ENCODE measurements around the gene ZNF394. TPM values are rescaled to one million over a fixed set of nuclear protein-coding genes. Genes with fewer than 3 reads are reported as not detected.

ZNF394 gene
- total RNA-seq, 1 experiment from 2014 or later: 28.5 TPM

- no peak for DNase-seq (ENCODE audit: low spot score)
These were observed 47.5 kb downstream of the ZNF394 start for GRCh38 chr7:99452541-99452940.

GRCh38 chr7:99451936-99452335 is 48.1 kb downstream of the ZNF394 start:
- no peak for DNase-seq (ENCODE audit: low spot score)

GRCh38 chr7:99449326-99449725 is 50.8 kb downstream of the ZNF394 start:
- no peak for DNase-seq (ENCODE audit: low spot score)

GRCh38 chr7:99448855-99449254 is 51.2 kb downstream of the ZNF394 start:
- DNase-seq (ENCODE audit: low spot score): no peak

GRCh38 chr7:99447943-99448342 is 52.1 kb downstream of the ZNF394 start:
- no peak for DNase-seq (ENCODE audit: low spot score)

GRCh38 chr7:99446096-99446495 is 54.0 kb downstream of the ZNF394 start:
- DNase-seq (ENCODE audit: low spot score): no peak

Other genes starting within 250 kb of the ZNF394 start
- gene MYH16, start 227.4 kb downstream of the ZNF394 start, total RNA-seq (2014; rRNA removed; shearing (Covaris generic)): 0.05 TPM in 1 of 2 replicates, not detected in the other
- gene ARPC1A, start 174.4 kb downstream of the ZNF394 start, total RNA-seq (2014; rRNA removed; shearing (Covaris generic)): 120 and 151 TPM in 2 replicates
- 987 and 1,117 TPM in 2 replicates for gene ARPC1B, start 125.6 kb downstream of the ZNF394 start, total RNA-seq (2014; rRNA removed; shearing (Covaris generic))
- gene PDAP1, start 91.7 kb downstream of the ZNF394 start, total RNA-seq (2014; rRNA removed; shearing (Covaris generic)): 51.2 and 57.8 TPM in 2 replicates
- gene BUD31, start 91.3 kb downstream of the ZNF394 start, total RNA-seq (2014; rRNA removed; shearing (Covaris generic)): 120 and 130 TPM in 2 replicates
- gene PTCD1, start 61.5 kb downstream of the ZNF394 start, total RNA-seq (2014; rRNA removed; shearing (Covaris generic)): 18.2 and 22.3 TPM in 2 replicates
- gene CPSF4, start 61.3 kb downstream of the ZNF394 start, total RNA-seq (2014; rRNA removed; shearing (Covaris generic)): 101 and 112 TPM in 2 replicates
- gene ATP5MF, start 34.1 kb downstream of the ZNF394 start, total RNA-seq (2014; rRNA removed; shearing (Covaris generic)): 918 and 1,014 TPM in 2 replicates
- 18.6 and 20.4 TPM in 2 replicates for gene ZNF789, start 27.4 kb downstream of the ZNF394 start, total RNA-seq (2014; rRNA removed; shearing (Covaris generic))
- 8.5 and 9.7 TPM in 2 replicates for gene ZKSCAN5, start 4.4 kb upstream of the ZNF394 start, total RNA-seq (2014; rRNA removed; shearing (Covaris generic))
- gene FAM200A, start 51.8 kb upstream of the ZNF394 start, total RNA-seq (2014; rRNA removed; shearing (Covaris generic)): 1.6 and 1.7 TPM in 2 replicates
- gene ZNF655, start 58.4 kb upstream of the ZNF394 start, total RNA-seq (2014; rRNA removed; shearing (Covaris generic)): 38.6 and 39.7 TPM in 2 replicates
- 0.05 TPM in 1 of 2 replicates, not detected in the other for gene TMEM225B, start 98.0 kb upstream of the ZNF394 start, total RNA-seq (2014; rRNA removed; shearing (Covaris generic))
- 11.0 and 15.0 TPM in 2 replicates for gene ZSCAN25, start 116.7 kb upstream of the ZNF394 start, total RNA-seq (2014; rRNA removed; shearing (Covaris generic))
- gene CYP3A5, start 179.7 kb upstream of the ZNF394 start, total RNA-seq (2014; rRNA removed; shearing (Covaris generic)): 96.3 and 108 TPM in 2 replicates
- gene CYP3A7, start 234.9 kb upstream of the ZNF394 start, total RNA-seq (2014; rRNA removed; shearing (Covaris generic)): 0.10 TPM in 1 of 2 replicates, not detected in the other

Data from HT-29 (cell line).